Endothelial cell of umbilical vein (primary cell): ENCODE results near the gene OR9G4. TPM values are rescaled to one million over a fixed set of nuclear protein-coding genes. Genes with fewer than 3 reads are reported as not detected.

Source experiments
- BruUV-seq: library from RNA; stranded (reverse); fragments of 400-500 nt; replicated peaks from 2 replicates; lab custom pipeline; 2021; lab: Mats Ljungman, UMichigan
- CTCF ChIA-PET: fragments of 300-600, 350-600 bp; sonication (Branson Sonifier 250); formaldehyde crosslinking; loops from one replicate; lab custom pipeline; 2021; ENCODE audit warnings: antibody characterized with exemption, inconsistent platforms; lab: Charles Lee
- POLR2A ChIA-PET: fragments of 300-600, 350-600 bp; sonication (Branson Sonifier 250); formaldehyde crosslinking; loops from one replicate; lab custom pipeline; 2021; ENCODE audit warnings: antibody characterized with exemption, inconsistent platforms; lab: Charles Lee
- DNase-seq: peaks from one replicate; pipeline ENCODE4 v3.0.0-alpha.2; 2011; ENCODE audit warnings: low read depth, low spot score
- FAIRE-seq: peaks from 2 replicates; lab custom pipeline; 2011; peaks lifted over from hg19 to GRCh38; lab: Jason Lieb, UNC
- H2AFZ ChIP-seq: 2 replicates; pipeline ENCODE4 v1.6.0; 2012; ENCODE audit warnings: low read depth, low read length, control low read depth, inconsistent platforms
- H3K27ac ChIP-seq: 2 replicates; pipeline ENCODE4 v1.5.1; 2011; ENCODE audit warnings: low read depth, mild to moderate bottlenecking, control low read depth, low read length, moderate library complexity; ENCODE audit not compliant: insufficient read depth
- H3K27me3 ChIP-seq, 2 experiments: 2 replicates each; pipeline versions ENCODE4 v1.6.0 to v1.6.1; 2011; ENCODE audit warnings: low read length in 2 of 2, mixed read lengths in 1 of 2; ENCODE audit not compliant: control insufficient read depth in 2 of 2, insufficient read depth in 2 of 2
- H3K36me3 ChIP-seq, 2 experiments: 2 replicates in 1 of 2; 3 replicates in 1 of 2; pipeline ENCODE4 v1.5.1; 2011; ENCODE audit warnings: low read length in 2 of 2, mild to moderate bottlenecking in 1 of 2, moderate library complexity in 1 of 2; ENCODE audit not compliant: control insufficient read depth in 2 of 2, insufficient read depth in 2 of 2; ENCODE audit errors: extremely low read depth in 1 of 2
- H3K4me1 ChIP-seq: 3 replicates; pipeline ENCODE4 v1.5.1; 2011; ENCODE audit warnings: mild to moderate bottlenecking, low read length; ENCODE audit not compliant: control insufficient read depth, insufficient read depth; ENCODE audit errors: extremely low read depth
- H3K4me2 ChIP-seq: 2 replicates; pipeline ENCODE4 v1.6.1; 2011; ENCODE audit warnings: low read length, control low read depth, mixed read lengths; ENCODE audit not compliant: insufficient read depth
- H3K4me3 ChIP-seq, 3 experiments: fragments of 200-600 bp in 1 of 3; sonication (generic), shearing (Covaris generic) in 1 of 3; replicated peaks in 1 of 3; 2 replicates each; pipeline ENCODE4 v1.5.1; 2011 to 2016; ENCODE audit warnings: control low read depth in 3 of 3, low read length in 3 of 3, mild to moderate bottlenecking in 2 of 3, inconsistent platforms in 1 of 3, low read depth in 1 of 3, moderate library complexity in 1 of 3; ENCODE audit not compliant: insufficient read depth in 1 of 3
- H3K79me2 ChIP-seq: 2 replicates; pipeline ENCODE4 v1.6.0; 2012; ENCODE audit warnings: low read length, inconsistent platforms; ENCODE audit not compliant: control insufficient read depth, insufficient read depth
- H3K9ac ChIP-seq: replicated peaks from 2 replicates; pipeline ENCODE3; 2011; ENCODE audit warnings: low read length, control low read depth; ENCODE audit not compliant: insufficient read depth; ENCODE audit errors: extremely low read depth
- H3K9me1 ChIP-seq: replicated peaks from 3 replicates; pipeline ENCODE4 v1.6.0; 2011; ENCODE audit warnings: mild to moderate bottlenecking, low read length; ENCODE audit not compliant: control insufficient read depth, insufficient read depth; ENCODE audit errors: extremely low read depth
- H3K9me3 ChIP-seq: replicated peaks from 2 replicates; pipeline ENCODE4 v1.5.1; 2012; ENCODE audit warnings: low read length, inconsistent platforms; ENCODE audit not compliant: control insufficient read depth, insufficient read depth
- H4K20me1 ChIP-seq: replicated peaks from 2 replicates; pipeline ENCODE3; 2011; ENCODE audit warnings: mild to moderate bottlenecking, low read length; ENCODE audit not compliant: control insufficient read depth, insufficient read depth; ENCODE audit errors: extremely low read depth
- CTCF ChIP-seq, 2 donors: IDR thresholded peaks; 1 replicate in 1 of 2; 2 replicates in 1 of 2; pipeline ENCODE4 v1.5.1; 2011; ENCODE audit warnings: low read length in 2 of 2, mild to moderate bottlenecking in 2 of 2, moderate library complexity in 2 of 2, control low read depth in 1 of 2, inconsistent platforms in 1 of 2, low read depth in 1 of 2; ENCODE audit not compliant: insufficient read depth in 1 of 2; ENCODE audit errors: extremely low read depth in 1 of 2
- EZH2 ChIP-seq: IDR thresholded peaks from 2 replicates; pipeline ENCODE4 v1.6.1; 2012; ENCODE audit warnings: borderline replicate concordance, low read depth, mild to moderate bottlenecking, moderate library complexity, low read length, inconsistent platforms; ENCODE audit not compliant: severe bottlenecking
- FOS ChIP-seq: IDR thresholded peaks from 2 replicates; pipeline ENCODE4 v1.6.1; 2011; ENCODE audit warnings: mild to moderate bottlenecking, low read length, moderate library complexity, borderline replicate concordance; ENCODE audit not compliant: insufficient read depth
- GATA2 ChIP-seq: IDR thresholded peaks from 2 replicates; pipeline ENCODE4 v1.7.0; 2011; ENCODE audit warnings: low read depth, mild to moderate bottlenecking, moderate library complexity, mixed read lengths, low read length; ENCODE audit not compliant: insufficient read length, insufficient read depth
- JUN ChIP-seq: IDR thresholded peaks from 2 replicates; pipeline ENCODE4 v1.6.1; 2011; ENCODE audit warnings: borderline replicate concordance, low read depth; ENCODE audit not compliant: insufficient read length, insufficient read depth
- MYC ChIP-seq: IDR thresholded peaks from one replicate; pipeline ENCODE4 v1.6.1; 2011; ENCODE audit warnings: mild to moderate bottlenecking, low read depth, low read length
- POLR2A ChIP-seq: IDR thresholded peaks from 2 replicates; pipeline ENCODE4 v1.6.1; 2012; ENCODE audit warnings: low read depth, mild to moderate bottlenecking, control low read depth, low read length
- POLR2AphosphoS5 ChIP-seq: IDR thresholded peaks from 2 replicates; pipeline ENCODE4 v1.6.1; 2012; ENCODE audit warnings: low read depth, mild to moderate bottlenecking, control low read depth, low read length, moderate library complexity; ENCODE audit not compliant: insufficient read depth
- dilution Hi-C: fragments of 300-500 bp; cut with MboI; formaldehyde crosslinking; loops from one replicate; pipeline ENCODE4 v1.15.0; 2019; ENCODE audit warnings: low sequenced_read_pairs; ENCODE audit not compliant: extremely low pct_ligation_motif_present
- intact Hi-C: fragments of 100-400 bp; cut with micrococcal nuclease; formaldehyde crosslinking; loops from one replicate; pipeline ENCODE4 v1.10.0; 2022
- polyA plus RNA-seq, 4 experiments: library from polyadenylated mRNA; depleted of rRNA in 3 of 4; stranded (reverse) in 3 of 4; unstranded in 1 of 4; fragments of >200 nt; gene quantifications; 2 replicates each; pipeline versions ENCODE4 v1.2.1 to v1.2.3, GENCODE V29; 2011 to 2012; ENCODE audit warnings: missing spikeins in 1 of 4
- total RNA-seq: library from RNA; stranded (reverse); gene quantifications from 2 replicates; pipeline ENCODE4 v1.2.3, GENCODE V29; 2021
- TF ChIP-seq, protein P1 (sequence below): IDR thresholded peaks from 2 replicates; pipeline ENCODE4 v1.6.1; 2011; ENCODE audit not compliant: insufficient read depth, insufficient read length

OR9G4 gene
- total and polyA plus RNA-seq, 2 donors (not counting 3 experiments of a cell fraction or from before 2014, with no cell fraction given) = not detected

GRCh38 chr11:56740107-56740506 lies 8.4 kb downstream of the OR9G4 start:
- Histone ChIP-seq H3K9ac (no peak overlapping the region), H3K27ac (no peak overlapping the region), H3K4me2 (no peak overlapping the region), H3K4me3 (no peak overlapping the region), H3K9me3 (peaks cover 5% of the 10 kb centered on the region), H4K20me1 (no peaks in the 10 kb centered on the region), H3K27me3 (no peaks in the 10 kb centered on the region), H3K4me1 (no peaks in the 10 kb centered on the region), H3K36me3 (no peaks in the 10 kb centered on the region), H3K79me2 (no peaks in the 10 kb centered on the region), H2AFZ (no peak overlapping the region), H3K9me1 (no peaks in the 10 kb centered on the region)
- TF ChIP-seq GATA2 (no peak), POLR2A (no peak), EZH2 (no peak), FOS (no peak), JUN (no peak), POLR2AphosphoS5 (no peak), MYC (no peak), CTCF (IDR thresholded peaks at IDR 0.05; ENCODE audit: extremely low read depth in 1 of 2, insufficient read depth in 1 of 2, low read depth in 1 of 2, low read length in 2 of 2) (no peak)
- TF ChIP-seq, protein P1, sequence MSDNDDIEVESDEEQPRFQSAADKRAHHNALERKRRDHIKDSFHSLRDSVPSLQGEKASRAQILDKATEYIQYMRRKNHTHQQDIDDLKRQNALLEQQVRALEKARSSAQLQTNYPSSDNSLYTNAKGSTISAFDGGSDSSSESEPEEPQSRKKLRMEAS = no peak
- FAIRE-seq (no peak), DNase-seq (no peak)
- intact Hi-C loops = no loop called here
- CTCF ChIA-PET = no interaction called here
- POLR2A ChIA-PET = no interaction called here
- dilution Hi-C loops = no loop called here
- no TSS peak for BruUV-seq
